NCI-H1092 (cell line): ENCODE results near the gene KLHDC9.

Experiments used
- DNase-seq: peaks from one replicate; lab custom pipeline; 2025; lab: John Stamatoyannopoulos, UW

The KLHDC9 gene

GRCh38 chr1:161076410-161076809, 21.8 kb upstream of the KLHDC9 start:
- no peak for DNase-seq

GRCh38 chr1:161077426-161077825, 20.7 kb upstream of the KLHDC9 start:
- no peak for DNase-seq

DNA sequence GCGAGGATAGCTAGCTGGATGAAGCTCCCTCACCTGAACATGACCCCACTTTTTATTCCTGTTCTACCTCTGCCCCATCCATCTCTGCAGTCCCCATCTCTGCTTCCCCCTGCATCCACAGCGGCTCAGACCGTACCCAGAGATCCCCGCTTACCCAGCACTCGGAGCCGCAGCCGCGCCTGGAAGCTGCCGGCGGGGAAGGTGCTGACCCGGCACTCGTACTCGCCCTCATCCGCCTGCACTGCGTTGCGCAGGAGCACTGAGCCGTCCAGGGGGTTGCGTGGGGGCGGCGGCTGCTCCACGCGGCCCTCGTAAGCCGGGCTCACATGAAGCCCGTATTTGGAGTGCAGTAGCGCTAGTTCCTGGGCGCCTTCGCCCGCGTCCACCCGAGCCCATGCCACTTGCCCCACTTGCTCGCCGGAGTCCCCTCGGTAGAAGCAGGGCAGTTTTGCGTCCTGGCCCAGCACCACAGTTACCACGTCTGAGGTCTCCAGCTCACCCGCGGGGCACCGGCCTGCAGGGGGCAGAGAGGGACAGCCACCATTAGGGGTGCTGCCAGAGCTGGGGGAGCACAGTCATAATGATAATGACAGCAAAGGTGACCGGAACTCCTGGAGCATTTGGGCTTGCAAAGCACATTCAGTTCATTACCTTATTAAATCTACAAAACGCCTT, 18.6 kb upstream of the KLHDC9 start:
- no peak for DNase-seq

- DNase-seq = no peak
Measured at GRCh38 chr1:161080441-161081405, 17.4 kb upstream of the KLHDC9 start.

- DNase-seq = no peak
Measured at GRCh38 chr1:161081519-161081918, 16.6 kb upstream of the KLHDC9 start.

DNA sequence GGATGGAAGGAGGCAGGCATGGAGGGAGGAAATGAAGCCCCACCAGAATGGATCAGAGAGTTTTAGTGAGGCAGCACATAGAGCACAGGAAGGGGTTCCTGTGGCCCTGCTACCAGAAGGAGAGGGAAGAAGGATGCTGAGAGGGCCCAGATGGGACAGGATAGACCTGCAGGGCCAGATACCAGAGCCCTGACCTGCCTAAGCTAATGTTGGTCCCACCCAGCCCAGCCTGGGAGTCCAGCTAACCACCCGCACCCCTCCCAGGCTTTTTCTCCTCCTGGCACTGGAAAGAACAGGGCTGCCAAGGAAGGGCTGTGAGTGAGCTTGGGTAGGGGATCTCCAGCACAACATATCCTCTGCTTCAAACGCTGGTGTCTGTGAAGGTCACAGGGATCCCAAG, 15.7 kb upstream of the KLHDC9 start:
- DNase-seq = no peak

DNA sequence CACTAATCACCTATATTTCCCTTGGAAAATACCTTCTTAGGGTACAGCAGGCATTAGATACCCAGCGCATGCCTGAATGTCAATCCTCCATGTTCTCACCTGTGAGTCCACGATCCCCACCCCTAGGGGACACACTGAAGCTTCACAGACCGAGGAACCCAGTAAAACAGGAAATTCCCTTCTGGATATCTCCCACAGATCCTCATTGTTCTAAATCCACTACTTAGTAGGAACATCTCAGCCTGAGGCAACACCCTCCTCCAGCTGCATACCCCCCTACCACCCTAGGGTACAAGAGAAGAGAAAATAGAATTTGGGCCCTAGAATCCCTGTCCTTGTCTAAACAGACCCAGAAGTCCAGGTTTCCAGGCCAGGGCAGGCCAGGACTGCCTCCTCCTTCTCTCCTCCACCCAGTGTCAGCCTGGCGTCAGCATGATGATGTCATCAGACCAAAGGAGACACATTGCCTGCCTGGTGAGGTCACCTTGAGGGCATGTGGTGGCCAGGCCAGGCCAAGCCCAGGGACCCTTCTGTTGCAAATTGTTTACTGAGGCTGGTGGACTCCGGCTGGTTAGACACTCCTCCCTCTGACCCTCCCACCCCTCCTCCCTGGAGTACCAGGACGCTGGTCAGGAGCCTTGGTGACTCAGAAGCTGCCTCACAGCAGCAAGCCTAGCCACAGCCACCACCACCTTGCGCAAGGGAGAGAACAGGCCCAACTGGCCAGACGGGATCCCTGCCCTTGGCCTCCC, 15.0 kb upstream of the KLHDC9 start:
- no peak for DNase-seq

DNA sequence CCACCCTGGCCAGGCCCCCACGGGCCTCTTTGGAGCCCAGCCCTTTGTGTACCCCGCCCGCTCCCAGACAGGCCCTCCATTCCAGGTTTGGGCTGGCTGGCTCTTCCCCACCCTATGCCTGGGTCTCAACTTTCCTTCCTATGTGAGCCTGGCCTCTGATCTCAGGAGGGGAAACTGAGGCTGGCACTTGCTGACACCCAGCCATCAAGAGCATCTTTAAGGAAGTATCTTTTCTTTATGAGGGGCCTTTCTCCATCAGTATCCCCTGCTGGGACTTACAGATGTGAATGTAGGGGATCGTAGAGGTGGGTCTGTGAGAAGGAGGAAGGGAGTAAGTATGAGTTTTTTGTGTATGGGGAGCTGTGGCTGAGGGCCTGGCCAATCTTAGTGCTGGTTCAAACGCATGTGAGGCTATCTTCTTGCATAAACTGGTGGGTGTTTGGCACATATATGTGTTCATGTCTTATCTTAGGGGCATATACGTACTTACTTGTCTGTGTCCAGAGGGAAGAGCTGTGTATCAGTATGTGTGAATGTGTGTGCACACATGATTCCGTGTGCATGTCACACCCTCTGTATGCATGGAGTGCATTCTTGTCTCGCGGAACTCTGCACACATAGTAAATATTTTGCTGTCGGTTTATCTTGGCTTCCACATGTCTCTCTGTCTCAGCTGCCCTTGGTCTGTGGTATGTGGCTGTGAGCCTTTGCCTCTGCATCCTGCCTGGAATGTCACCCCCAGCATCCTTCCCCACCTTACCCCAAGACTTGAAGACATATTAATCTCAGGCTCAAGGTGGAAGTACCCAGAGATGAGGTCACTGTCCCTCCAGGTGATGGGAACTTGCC, 14.2 kb upstream of the KLHDC9 start:
- no peak for DNase-seq

GRCh38 chr1:161084597-161084988, 13.6 kb upstream of the KLHDC9 start:
- DNase-seq = no peak

- no peak for DNase-seq
Measured at GRCh38 chr1:161085165-161085564, 13.0 kb upstream of the KLHDC9 start.

DNA sequence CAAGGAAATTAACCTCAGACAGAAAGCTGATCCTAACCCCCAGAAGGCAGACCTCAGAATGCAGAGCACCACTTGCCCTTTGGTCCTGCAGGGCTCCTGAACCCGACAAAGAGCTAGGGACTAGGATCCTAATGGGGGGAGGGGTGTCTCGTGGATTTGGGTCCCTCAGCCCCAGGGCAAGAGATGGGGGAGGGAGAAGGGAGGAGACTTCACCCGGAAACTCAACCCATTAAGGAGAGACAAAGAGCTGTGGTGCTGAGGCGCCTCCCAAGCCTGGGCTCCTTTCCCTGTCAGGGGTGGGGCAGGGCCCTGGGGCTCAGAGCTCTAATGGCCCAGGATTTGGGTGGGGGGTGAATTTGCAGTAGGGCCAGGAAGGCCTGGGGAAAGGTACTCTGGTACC, 11.7 kb upstream of the KLHDC9 start:
- no peak for DNase-seq

DNA sequence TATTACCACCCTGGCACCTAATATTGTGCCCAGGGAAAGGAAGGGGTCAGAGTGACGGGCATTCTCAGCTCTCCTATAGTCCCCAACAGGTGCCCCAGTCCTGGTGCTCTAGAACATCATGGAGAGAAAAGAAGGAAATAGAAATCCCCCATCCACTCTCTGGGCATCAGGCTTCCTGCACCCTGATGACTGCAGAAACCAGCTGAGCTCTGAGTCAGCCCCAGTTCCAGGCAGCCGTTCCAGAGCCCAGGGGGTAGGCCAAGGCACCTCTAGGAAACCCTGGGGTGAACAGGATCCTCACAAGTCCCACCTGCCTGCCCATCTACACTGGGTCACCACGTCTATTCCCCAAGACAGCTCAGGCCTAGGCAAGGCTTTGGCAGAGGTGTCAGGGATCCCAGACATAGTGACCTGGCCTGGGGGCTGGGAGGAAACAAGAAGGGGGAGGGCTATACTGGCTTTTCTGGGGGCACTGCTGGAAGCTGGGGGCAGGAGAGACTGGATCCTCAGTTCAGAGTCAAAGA, 9.5 kb upstream of the KLHDC9 start:
- DNase-seq = no peak

DNA sequence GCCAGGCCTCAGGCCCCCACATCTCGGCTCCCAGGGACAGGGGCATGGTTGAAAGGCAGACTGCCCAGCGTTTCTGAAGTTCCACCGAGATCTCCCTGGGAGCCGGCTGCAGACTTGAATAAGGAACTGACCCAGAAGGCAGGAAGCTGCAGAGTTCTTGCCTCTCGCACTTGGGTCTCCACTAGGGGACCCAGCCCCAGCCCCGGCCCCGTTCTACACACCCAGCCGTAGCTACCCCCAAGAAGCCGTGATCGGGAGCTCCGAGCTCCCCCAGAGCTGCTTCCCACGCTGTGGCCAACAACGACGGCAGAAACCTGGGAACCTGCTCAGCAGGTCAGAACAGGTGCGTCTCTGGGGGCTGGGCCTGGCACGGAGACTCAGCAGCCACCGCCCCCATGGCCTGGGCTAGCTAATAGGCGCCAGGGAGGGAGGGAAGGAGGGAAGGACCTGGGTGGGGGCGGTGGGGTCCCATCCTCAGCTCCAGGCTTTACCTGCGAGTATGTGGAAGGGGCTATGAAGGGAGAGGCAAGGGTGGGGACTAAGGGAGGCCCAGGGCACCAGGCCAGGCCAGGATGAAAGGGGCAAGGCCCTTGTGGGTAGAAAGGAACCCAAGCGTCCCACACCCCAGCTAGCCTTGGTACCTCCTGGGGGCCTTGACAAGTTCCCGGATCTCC, 8.8 kb upstream of the KLHDC9 start, which contains the start of gene NECTIN4:
Gene NECTIN4 (minus strand): TSS at position 308 of the 674 bp plus-strand sequence. CDS start 262 bp downstream, at position 46.
- no peak for DNase-seq

- no peak for DNase-seq
Measured at GRCh38 chr1:161089938-161090337, 8.2 kb upstream of the KLHDC9 start.

DNA sequence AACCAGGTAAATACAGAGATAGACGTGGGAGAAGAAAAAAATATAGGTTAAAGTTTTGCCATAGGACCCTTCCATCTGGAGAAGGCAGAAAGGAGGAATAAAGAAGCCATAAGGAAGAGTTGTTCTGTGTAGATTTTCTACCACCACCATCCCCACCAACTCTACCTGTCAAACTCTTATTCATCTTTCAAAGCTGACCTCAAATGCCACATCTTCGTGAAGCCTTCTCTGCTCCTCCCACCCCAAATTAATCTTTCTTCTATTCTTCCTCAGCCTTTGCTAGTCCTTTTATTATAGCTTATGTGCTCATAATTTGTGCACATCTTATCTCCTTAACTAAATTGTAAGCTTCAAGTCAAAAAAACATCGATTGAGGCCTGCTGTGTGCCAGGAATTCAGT, 7.5 kb upstream of the KLHDC9 start:
- no peak for DNase-seq

DNA sequence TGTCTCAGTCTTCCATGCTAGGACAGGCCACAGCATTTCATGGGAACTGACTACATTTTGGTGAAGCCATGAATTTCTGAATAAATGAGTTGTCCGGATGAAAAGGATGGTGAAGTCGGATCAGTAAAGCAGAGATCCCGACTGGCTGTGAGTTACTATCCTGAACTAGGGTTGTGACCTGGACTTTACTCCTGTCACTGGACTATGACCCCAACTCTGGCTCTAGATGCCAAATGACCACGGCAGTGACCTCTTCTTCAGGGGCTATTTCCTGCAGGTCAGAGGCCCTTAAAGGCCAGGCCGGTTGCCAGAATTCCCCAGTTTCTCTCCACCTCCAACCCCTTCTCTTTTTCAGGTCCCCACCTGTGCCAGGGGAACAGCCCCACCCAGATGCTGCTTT, 7.1 kb upstream of the KLHDC9 start:
- DNase-seq = no peak

DNA sequence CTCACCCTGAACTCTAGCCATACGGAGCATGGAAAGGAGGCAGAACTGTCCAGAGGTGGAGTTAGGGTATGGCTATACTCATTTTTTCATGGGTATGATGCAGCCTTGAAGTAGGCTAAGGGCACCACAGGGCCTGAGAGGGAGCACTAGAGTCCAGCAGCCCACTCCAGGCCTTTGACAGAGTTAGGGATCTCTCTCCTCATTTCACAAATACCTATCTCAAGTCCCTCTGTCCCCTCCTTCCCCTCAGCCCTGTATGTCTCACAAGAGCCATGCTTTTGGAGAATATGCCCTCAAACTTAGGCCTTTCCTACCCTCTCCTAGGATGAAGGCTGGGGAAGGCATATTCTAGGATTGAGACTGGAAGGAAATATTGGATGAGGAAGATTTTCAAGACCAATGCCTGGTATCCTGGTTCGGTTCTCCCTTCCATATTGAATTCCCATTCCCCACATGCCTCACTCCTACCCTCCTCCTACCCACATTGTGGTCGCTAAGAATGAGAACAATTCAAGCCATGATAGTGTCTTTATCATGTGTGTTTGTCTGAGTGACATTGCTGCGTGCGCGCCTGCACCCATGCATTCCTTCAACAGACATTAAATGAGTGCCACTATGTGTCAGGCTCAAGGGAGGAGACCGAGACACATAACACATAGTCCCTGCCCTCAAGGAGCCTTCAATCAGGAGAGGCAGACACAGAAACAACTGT, 6.2 kb upstream of the KLHDC9 start:
- no peak for DNase-seq

DNA sequence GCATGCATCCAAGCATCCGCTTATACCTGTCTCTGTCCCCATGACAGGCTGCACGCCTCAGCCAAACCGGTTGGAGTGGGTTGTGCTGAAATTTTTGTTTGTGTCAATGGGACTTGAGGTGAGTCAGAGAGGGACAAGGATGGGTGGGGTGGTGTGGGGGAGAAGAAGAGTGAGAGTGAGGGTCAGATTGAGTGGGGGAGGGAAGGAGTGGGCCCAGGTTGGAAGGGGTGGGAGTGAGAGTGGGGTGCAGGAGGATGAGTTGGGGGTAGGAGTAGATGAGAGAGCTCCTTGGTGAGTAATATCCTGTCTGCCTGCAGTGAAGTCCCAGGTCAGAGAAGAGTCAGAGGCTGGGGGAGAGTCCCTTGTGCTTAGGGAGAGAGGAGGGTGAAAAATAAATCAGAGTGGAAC, 5.5 kb upstream of the KLHDC9 start:
- no peak for DNase-seq

DNA sequence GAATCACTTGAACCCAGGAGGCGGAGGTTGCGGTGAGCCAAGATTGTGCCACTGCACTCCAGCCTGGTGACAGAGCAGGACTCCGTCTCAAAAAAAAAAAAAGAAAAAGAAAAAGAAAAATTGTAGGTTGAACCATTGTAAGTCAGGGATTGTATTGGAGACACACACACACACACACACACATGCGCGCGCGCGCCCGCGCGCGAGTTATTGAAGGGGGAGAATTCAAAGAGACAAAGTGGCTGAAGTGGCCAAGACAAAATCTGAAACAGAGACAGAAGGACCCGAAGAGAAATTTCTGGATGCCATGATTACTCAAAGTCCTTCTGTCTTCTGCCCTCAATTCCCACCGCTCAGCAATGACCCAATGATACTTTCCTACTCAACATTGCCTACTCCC, 3.7 kb upstream of the KLHDC9 start:
- no peak for DNase-seq

DNA sequence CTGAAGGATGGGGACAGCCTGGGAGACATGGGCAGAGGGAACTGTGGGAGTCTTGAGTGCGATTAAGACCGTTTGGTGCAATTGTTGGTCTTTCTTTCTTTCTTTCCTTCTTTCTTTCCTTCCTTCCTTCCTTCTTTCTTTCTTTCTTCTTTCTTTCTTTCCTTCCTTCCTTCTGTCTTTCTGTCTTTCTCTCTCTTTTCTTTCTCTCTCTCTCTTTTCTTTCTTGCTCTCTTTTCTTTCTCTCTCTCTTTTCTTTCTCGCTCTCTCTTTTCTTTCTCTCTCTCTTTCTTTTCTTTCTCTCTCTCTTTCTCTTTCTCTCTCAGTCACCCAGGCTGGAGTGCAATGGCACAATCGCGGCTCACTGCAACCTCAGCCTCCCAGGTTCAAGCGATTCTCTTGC, 2.9 kb upstream of the KLHDC9 start:
- no peak for DNase-seq
